SK-N-SH treated with all-trans-retinoic acid at 6 μM for 48 hours (cell line): ENCODE measurements around the gene PDE6A.

Experiments used
- ARNTL ChIP-seq: fragments of 450-650 bp; formaldehyde crosslinking; IDR thresholded peaks from 2 replicates; pipeline ENCODE4 v1.5.0; 2020; ENCODE audit warnings: low read depth, mild to moderate bottlenecking, moderate library complexity, borderline replicate concordance
- BACH2 ChIP-seq: fragments of 250-450 bp; sonication (Bioruptor Pico); IDR thresholded peaks from 2 replicates; pipeline ENCODE4 v1.9.0; 2021; ENCODE audit warnings: mild to moderate bottlenecking, borderline replicate concordance
- ESRRG ChIP-seq: fragments of 250-450 bp; sonication (Bioruptor Pico); IDR thresholded peaks from 2 replicates; pipeline ENCODE4 v1.6.1; 2021; ENCODE audit warnings: mild to moderate bottlenecking
- OSR1 ChIP-seq: fragments of 250-450 bp; sonication (Bioruptor Pico); IDR thresholded peaks from 2 replicates; pipeline ENCODE4 v1.8.0; 2022; ENCODE audit warnings: moderate library complexity, mild to moderate bottlenecking, inconsistent platforms
- PATZ1 ChIP-seq: fragments of 250-450 bp; sonication (Bioruptor Pico); IDR thresholded peaks from 2 replicates; pipeline ENCODE4 v1.8.0; 2020; ENCODE audit warnings: mild to moderate bottlenecking, moderate library complexity, borderline replicate concordance
- RARB ChIP-seq: fragments of 250-450 bp; sonication (Bioruptor Pico); IDR thresholded peaks from 2 replicates; pipeline ENCODE4 v1.8.0; 2021; ENCODE audit warnings: mild to moderate bottlenecking, moderate library complexity
- SNAI2 ChIP-seq: fragments of 250-450 bp; sonication (Bioruptor Pico); IDR thresholded peaks from 2 replicates; pipeline ENCODE4 v1.5.0; 2020; ENCODE audit warnings: mild to moderate bottlenecking, moderate library complexity
- TCF4 ChIP-seq: fragments of 250-450 bp; sonication (Bioruptor Pico); IDR thresholded peaks from 2 replicates; pipeline ENCODE4 v1.8.0; 2021; ENCODE audit warnings: mild to moderate bottlenecking, moderate library complexity, borderline replicate concordance
- TOX ChIP-seq: fragments of 250-450 bp; sonication (Bioruptor Pico); IDR thresholded peaks from 2 replicates; pipeline ENCODE4 v1.8.0; 2021; ENCODE audit warnings: mild to moderate bottlenecking, moderate library complexity, borderline replicate concordance
- TSHZ2 ChIP-seq: fragments of 250-450 bp; sonication (Bioruptor Pico); IDR thresholded peaks from 2 replicates; pipeline ENCODE4 v1.5.0; 2020; ENCODE audit warnings: mild to moderate bottlenecking, moderate library complexity
- ZFP3 ChIP-seq: fragments of 250-450 bp; sonication (Bioruptor Pico); IDR thresholded peaks from 2 replicates; pipeline ENCODE4 v1.5.0; 2020; ENCODE audit warnings: mild to moderate bottlenecking, moderate library complexity
- ZFP30 ChIP-seq: fragments of 450-650 bp; formaldehyde crosslinking; IDR thresholded peaks from 2 replicates; pipeline ENCODE4 v1.5.0; 2022; ENCODE audit warnings: mild to moderate bottlenecking, moderate library complexity
- ZNF70 ChIP-seq: fragments of 450-650 bp; formaldehyde crosslinking; IDR thresholded peaks from 2 replicates; pipeline ENCODE4 v1.5.0; 2020; ENCODE audit warnings: mild to moderate bottlenecking, moderate library complexity

GRCh38 chr5:149963729-149964128, 19.1 kb upstream of the PDE6A start:
- TF ChIP-seq ZFP30 (no peak), TSHZ2 (CRISPR knock-in tag) (no peak), PATZ1 (no peak), ZFP3 (CRISPR knock-in tag) (no peak), ZNF70 (CRISPR knock-in tag) (no peak), TCF4 (CRISPR knock-in tag) (no peak), ARNTL (CRISPR knock-in tag) (no peak), RARB (CRISPR knock-in tag) (no peak), SNAI2 (CRISPR knock-in tag) (no peak), TOX (CRISPR knock-in tag) (no peak), OSR1 (no peak), BACH2 (CRISPR knock-in tag) (no peak), ESRRG (no peak)
